Measurements from ENCODE around the gene METTL9.

- TF ChIP-seq CTCF (conservative IDR thresholded peaks at IDR 0.05) (no peak), ZFX (IDR thresholded peaks at IDR 0.05) (no peak)
Measured at GRCh38 chr16:21603928-21604327, 4.6 kb downstream of the METTL9 start.
